Fibroblast of skin of abdomen (primary cell): ENCODE measurements around the gene ASXL1.

Experiments
- DNase-seq: peaks from one replicate; pipeline ENCODE4 v3.0.0-alpha.2; 2013

Gene ASXL1

GRCh38 chr20:32468313-32468640 lies 110.1 kb downstream of the ASXL1 start:
- DNase-seq, result no peak

DNA sequence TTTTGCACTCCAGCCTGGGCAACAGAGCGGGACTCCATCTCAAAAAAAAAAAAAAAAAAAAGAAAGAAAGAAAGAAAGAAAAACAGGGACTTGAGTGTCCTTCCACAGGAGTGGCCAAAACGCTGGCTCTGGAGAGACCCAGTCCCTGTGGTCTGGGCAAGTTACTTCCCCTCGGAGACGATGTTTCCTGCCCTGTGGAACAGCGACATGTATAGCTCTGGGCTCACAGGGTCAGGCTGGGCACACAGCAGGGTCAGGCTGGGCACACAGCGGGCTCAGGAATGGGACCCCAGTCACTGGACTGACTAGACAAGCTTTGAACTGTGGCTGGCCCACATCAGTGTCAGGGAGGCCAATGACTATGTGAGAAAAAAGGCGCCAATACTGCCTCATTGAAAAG lies 110.7 kb downstream of the ASXL1 start:
- DNase-seq, result no peak

GRCh38 chr20:32470025-32470861 lies 112.1 kb downstream of the ASXL1 start:
- peak; percentile 75 for DNase-seq

DNA sequence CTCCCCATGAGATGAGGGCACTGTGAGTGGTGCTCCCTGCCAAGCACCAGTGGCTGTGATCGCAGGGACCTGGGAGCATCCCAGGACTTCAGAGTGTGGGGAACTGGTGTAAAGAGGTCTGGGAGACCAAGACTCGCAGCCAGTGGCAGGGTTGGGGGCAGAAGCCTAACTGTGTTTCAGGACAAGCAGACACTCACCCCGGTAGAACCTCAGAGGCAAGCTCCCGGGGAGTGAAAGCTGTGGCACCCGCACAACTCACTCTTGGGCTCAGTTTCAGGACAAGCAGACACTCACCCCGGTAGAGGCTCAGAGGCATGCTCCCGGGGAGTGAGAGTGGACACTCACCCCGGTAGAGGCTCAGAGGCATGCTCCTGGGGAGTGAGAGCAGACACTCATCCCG lies 112.8 kb downstream of the ASXL1 start:
- DNase-seq, result no peak

DNA sequence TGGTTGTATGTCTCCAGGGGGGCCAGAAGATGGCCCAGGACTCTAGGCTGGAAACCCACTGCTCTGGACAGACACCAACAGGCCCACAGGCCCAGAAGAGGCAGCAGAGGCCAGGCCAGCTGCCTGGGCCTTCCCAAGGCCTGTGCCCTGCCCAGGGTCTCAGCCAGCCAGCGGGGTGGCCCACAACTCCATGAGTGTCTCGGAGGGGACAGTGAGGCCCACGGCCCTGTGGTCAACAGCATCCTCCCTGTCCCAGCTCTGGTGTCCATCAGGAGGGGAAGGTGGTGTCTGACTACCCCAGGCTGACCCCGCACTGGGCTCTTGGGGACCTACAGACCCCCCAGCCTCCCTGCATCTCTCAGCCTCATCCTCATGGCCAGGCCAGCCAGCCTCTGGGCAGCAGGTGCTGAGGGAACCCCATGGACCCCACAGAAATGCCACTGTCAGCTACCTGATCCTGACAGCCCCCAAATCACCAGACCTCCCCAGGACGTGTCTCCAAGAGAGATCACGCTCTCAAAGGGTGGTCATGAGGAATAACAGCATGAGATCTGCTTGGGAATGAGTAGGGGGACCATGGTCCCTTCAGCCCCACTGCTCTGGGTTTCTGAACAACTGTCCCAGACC lies 114.6 kb downstream of the ASXL1 start:
- no peak for DNase-seq

DNA sequence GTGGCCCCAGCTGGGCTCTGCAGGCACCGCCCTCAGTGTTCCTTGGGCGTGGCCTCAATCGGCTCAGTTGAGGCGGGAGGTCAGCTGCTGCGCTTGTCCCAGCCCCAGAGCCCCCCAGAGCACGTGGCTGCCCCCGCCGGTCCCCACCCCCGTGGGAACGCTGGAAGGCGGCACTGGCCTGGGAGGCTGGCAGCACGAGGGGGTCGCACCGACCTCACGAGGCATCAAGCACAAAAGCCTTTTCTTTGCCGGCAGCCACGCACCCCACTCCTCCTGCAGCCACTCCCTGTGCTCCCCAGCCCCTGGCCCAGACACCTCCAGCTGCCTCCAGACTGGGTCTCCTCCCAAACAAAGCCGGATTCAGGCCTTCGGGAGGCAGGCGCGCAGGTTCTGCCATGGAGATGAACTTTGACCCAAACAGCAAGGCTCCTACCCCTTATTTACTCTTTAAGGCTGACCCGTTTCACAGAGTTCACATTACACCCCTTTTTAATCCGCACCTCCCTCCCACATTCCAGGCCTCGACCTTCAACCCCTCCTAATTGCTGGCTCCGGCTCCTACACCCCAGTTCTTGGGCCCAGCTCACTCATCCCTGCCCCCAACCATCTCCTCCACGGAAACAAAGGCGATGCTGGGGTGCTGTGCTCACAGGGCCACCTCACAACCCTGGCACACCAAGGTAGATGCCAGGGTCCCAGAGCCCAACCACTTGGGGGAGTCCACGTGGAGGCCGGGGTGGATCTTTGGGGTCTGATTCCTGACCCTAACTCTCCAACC lies 115.3 kb downstream of the ASXL1 start:
- no peak for DNase-seq

DNA sequence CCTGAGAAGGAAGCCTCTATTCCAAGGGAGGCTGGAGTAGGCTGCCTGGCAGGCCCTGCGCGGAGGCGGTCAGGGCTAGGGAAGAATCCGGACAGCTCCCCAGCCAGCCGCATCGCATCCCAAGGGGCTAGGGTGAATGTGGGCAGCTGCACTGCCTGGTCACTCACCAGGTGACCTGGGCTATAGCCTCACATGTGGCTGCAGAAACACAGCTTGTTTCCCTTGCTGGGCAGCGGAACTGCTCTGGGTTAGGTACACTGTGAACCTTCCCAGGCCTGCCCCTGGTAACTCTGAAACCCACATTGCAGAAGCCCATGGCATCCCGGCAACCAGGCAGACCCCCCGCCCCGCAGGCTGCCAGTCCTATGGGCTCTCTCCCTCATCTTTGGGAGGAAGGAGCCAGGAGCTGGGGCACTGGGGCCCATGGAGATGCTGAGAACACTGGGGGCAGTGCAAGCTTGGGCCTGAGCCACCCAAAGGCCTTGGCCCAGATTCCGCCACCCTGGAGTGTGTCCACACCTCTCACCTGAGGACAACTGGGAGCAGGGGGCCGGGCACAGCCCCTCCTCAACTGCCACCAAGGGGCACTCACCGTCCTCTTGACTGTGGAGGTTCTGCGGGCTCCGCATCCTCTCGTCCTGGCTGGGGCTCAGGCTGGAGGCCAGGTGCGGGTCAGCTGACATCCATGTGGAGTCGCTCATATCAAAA lies 116.0 kb downstream of the ASXL1 start:
- no peak for DNase-seq

- DNase-seq, result no peak
Observed at GRCh38 chr20:32474717-32474966, 116.5 kb downstream of the ASXL1 start.

DNA sequence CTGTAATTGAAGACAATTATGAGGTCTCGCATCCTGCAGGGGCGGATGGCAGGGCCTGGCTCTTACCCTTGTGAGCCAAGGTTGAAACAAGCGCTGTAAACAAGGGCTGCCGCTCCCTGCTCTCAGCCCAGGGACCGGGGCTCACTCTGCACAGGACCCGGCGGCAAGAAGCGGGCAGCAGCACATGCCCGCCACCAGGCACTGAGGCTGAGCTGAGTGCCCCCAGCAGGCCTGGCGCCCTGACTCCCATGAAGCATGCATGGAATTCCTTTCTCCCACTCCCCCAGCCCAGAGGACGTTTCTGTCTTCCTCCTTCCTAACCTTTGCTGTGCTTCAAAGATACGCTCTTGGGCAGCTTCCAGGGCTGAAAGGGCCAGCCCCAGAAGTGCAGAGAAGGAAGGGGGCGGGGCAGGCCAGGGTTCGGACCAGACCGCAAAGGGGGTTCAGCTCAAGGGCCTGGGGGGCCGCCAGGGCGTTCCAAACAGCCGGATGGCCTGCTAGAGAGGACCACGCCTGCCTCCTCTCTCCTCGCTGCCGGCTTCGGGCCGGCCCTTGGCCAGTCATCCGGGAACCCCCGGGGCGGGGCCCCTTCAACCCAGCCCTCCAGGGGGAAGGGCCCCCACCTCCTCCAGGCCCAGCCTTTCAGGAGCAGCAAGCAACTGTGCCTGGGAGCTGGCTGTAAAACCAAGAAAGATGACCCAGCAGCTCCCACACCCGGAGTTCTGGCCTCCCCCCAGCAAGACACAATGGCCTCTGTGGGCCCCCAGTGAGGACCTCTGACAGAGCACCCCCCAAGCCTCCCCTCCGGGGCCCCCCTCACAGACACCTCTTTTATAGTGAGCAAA lies 117.1 kb downstream of the ASXL1 start:
- peak; percentile 98 for DNase-seq

GRCh38 chr20:32476684-32477593 lies 118.8 kb downstream of the ASXL1 start:
- DNase-seq, result no peak

DNA sequence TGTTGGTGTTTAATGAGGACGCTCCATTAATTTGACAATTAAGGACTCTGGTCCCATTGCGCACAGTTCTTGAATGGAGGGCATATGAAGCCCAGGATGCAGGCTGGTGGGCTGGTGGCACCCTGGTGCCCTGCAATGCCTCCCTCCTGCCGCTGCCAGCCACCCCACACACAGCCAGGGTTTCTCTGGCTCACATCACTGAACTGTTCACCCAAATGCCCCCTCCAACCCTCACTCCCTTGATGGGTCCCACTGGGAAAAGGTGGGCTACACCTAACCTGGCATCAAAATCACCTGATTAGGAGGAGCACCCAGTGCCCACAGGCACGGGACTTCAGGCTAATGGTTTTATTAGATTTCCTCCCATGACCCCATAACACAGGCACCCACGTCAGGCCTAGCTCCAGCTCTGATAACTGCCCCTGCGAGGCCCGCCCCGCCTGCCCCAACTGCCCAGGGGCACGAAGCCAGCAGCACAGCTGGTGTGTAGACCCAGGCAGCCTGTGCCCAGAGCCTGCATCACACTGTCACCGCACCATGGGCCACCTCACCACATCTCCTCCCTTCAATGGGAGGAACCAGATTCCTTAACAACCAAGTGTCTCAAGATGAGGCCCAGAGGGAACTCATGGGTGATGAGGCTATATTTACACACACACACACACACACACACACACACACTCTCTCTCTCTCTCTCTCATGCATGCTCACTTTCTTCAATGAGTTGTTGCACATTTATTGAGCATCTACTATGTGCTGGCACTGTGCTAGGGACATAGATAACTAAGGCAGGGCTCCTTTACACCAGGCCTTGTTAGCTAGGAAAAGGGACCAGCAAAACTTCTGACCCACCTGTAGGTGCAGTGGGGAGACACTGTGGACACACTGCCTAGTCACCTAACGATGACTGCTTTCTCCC lies 119.7 kb downstream of the ASXL1 start:
- DNase-seq, result peak; percentile 14

DNA sequence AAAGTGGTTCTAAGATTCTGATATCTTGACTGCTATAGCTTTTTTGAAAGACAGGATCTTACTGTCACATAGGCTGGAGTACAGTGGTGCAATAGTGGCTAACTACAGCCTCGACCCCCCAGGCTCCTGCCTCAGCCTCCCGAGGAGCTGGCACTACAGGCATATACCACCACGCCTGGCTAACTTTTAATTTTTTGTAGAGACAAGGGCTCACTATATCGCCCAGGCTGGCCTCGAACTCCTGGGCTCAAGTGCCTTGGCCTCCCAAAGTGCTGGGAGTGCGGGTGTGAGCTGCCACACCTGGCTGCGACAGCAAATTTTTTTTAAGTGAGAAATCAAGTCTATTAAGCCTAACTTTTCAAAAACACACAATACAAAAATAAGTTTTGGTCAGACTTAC lies 120.4 kb downstream of the ASXL1 start:
- no peak for DNase-seq

DNA sequence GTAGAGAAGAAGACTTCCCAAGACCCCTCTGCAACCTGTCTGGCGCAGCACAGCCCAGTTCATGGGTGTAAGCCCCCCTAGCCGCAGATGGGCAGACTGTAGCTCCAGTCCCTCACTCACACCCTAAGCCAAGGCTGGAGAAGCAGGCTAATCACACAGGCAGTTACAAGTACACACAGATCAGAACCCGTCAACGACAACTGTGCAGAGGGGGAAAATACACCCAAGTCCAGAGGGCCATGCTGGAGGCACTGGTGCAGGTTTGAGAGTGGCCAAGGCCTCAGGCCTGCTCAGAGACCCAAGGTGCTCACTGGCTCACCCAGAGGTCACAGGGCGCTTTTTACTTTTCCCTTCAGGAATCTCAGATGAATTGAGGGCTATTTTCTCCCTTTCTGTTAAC lies 120.9 kb downstream of the ASXL1 start:
- no peak for DNase-seq

DNA sequence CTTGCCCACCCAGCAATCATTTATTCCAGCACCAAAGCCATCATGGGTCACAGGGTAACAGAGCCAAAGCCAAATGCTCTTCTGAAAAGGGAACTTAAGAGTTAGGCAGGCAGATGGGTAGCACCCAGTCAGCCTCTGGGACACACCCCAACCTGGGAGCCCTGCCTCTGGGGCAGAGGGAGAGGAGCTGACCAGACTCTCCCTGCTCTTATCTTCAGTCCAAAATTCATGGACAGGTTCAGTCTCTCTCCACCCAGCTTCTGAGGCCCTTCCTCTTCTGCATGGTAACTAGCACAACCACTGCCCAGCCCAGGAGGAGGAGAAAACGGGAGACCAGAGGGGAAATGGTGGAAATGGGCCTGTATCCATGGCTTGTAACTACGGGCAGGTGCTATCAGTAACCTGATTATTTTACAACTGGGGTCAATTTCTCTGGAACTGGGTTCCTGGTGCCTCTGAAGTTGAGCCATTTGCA lies 121.6 kb downstream of the ASXL1 start:
- DNase-seq, result no peak

DNA sequence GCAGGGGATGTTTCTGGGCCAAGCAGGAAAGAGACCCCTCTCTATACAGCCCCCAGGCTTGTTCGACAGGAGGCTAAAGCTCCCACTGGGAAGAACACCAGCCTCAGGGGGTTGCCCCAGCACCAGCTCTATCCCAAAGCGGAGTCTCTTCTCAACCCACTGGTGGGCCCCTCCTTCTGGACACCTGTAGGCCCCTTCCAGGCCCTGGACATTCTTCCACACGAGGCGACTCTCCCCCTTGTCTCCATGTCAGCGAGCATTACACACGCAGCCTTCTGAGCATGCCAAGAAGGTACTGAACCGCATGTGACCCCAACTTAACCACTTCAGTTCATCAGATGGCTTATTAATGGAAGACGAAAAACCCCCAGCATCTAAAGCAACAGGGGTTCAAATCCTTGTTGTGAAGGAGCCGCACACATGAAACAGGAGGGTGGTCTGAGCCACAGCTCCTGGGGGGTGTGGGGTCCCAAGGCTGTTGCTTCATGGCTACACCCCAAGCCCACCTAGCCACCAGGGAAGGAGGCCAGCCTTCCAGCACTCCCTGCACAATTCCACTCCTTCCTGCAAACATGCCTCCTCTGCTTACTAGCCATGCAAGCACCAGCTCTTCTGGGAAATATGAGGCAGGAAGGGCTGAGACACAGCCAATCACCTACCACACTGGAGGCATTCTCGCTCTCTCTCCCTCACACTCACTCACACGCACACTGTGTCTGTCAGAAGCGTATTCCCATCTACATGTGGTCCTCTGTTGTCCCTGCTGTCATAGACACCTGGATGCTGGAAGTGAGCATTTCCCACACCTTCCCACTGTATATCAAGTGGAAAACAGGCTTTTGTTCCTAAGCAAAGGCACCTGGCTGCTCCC lies 122.5 kb downstream of the ASXL1 start:
- DNase-seq, result peak; percentile 30

DNA sequence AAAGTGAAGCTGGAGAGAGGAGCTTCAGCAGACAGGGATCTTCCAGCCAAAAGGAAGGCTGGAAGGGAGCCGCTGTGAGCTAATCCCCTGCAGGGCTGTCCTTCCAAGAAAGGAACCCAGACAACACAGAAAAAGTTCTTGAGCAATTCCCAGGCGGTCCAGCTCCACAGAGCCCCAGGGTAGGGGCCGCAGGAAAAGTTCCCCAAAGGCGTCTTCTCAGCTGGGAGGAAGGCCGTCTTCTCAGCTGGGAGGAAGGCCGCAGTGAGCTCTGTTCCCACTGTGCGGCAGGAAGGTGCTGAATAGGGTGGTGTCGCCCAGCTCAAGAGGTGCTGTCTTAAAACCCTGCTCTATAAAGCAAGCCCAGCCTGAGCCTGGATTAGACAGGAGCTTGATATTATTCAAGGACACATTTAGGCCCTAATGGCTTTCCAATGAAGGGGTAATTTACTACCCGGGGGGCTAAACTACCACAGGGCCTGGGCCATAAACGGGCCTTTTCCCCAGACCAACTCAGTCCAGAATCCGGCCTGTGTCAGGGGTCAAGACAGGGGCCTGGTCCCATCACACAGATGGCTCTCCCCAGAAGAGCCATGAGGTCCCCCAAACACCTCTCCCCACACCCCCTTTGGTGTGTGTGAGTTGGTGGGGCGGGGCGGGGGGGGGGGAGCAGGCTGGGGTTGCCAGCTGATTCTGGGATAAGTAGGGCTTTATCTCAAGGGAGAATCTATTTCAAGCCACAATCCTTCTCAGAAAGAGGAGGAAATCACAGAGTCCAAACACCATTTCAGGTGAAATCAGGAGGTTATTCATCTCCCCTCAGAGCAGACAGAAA lies 123.4 kb downstream of the ASXL1 start:
- no peak for DNase-seq

GRCh38 chr20:32482143-32482441 lies 124.0 kb downstream of the ASXL1 start:
- no peak for DNase-seq
